ENCODE results near the gene RAD18. TPM values are rescaled to one million over a fixed set of nuclear protein-coding genes. Genes with fewer than 3 reads are reported as not detected.

Gene RAD18
- total RNA-seq, 4 donors from 2014 or later, result 4.7 to 15.6 (median 8.5) TPM

GRCh38 chr3:8983026-8983425 lies 19.8 kb upstream of the RAD18 start:
- DNase-seq (ENCODE audit: low spot score in 2 of 2), result no peak
- H3K36me3 ChIP-seq, result peaks cover 2% of the 10 kb centered on the region
- peaks cover 7% of the 10 kb centered on the region for H3K9me3 ChIP-seq
- 100% methylated on average over 1 of the region's 1 CpG for WGBS
- no peaks in the 10 kb centered on the region for H3K27me3 ChIP-seq
- TF ChIP-seq POLR2AphosphoS5 (IDR thresholded peaks at IDR 0.05) (no peak), POLR2A (IDR thresholded peaks at IDR 0.05) (no peak), CTCF (IDR thresholded peaks at IDR 0.05) (no peak), EP300 (IDR thresholded peaks at IDR 0.05) (no peak)
- peaks cover 3% of the 10 kb centered on the region for H3K4me1 ChIP-seq
- H3K4me3 ChIP-seq, result no peak overlapping the region
- H3K27ac ChIP-seq, result no peak overlapping the region

- peaks cover 7% of the 10 kb centered on the region for H3K9me3 ChIP-seq
These were observed 19.2 kb upstream of the RAD18 start for GRCh38 chr3:8982509-8982908.

GRCh38 chr3:8981700-8982099 lies 18.4 kb upstream of the RAD18 start:
- WGBS, result 91% methylated on average over 9 of the region's 9 CpGs

More at GRCh38 chr3:8982509-8982908, 19.2 kb upstream of the RAD18 start:
- DNase-seq (ENCODE audit: low spot score in 2 of 2), result no peak
- H3K4me1 ChIP-seq, result no peaks in the 10 kb centered on the region
- H3K4me3 ChIP-seq, result no peak overlapping the region
- TF ChIP-seq EP300 (IDR thresholded peaks at IDR 0.05), result no peak
- TF ChIP-seq POLR2AphosphoS5 (IDR thresholded peaks at IDR 0.05), result no peak
- no peak for TF ChIP-seq CTCF (IDR thresholded peaks at IDR 0.05)
- TF ChIP-seq POLR2A (IDR thresholded peaks at IDR 0.05), result no peak
- H3K27me3 ChIP-seq, result no peaks in the 10 kb centered on the region
- H3K27ac ChIP-seq, result no peak overlapping the region
- WGBS, result 51% methylated on average over 5 of the region's 5 CpGs
- H3K36me3 ChIP-seq, result peaks cover 2% of the 10 kb centered on the region

GRCh38 chr3:8981296-8981695 lies 18.0 kb upstream of the RAD18 start:
- WGBS, result 92% methylated on average over 9 of the region's 9 CpGs
- Histone ChIP-seq H3K36me3 (peaks cover 2% of the 10 kb centered on the region), H3K4me3 (no peak overlapping the region), H3K9me3 (peaks cover 7% of the 10 kb centered on the region), H3K4me1 (no peaks in the 10 kb centered on the region), H3K27ac (no peak overlapping the region), H3K27me3 (peaks cover 8% of the 10 kb centered on the region)
- DNase-seq (ENCODE audit: low spot score in 2 of 2), result no peak
- TF ChIP-seq POLR2AphosphoS5 (IDR thresholded peaks at IDR 0.05), result no peak
- TF ChIP-seq CTCF (IDR thresholded peaks at IDR 0.05), result no peak
- no peak for TF ChIP-seq EP300 (IDR thresholded peaks at IDR 0.05)
- no peak for TF ChIP-seq POLR2A (IDR thresholded peaks at IDR 0.05)

More at GRCh38 chr3:8981700-8982099, 18.4 kb upstream of the RAD18 start:
- H3K4me3 ChIP-seq, result no peak overlapping the region
- TF ChIP-seq POLR2AphosphoS5 (IDR thresholded peaks at IDR 0.05) (no peak), CTCF (IDR thresholded peaks at IDR 0.05) (no peak), POLR2A (IDR thresholded peaks at IDR 0.05) (no peak), EP300 (IDR thresholded peaks at IDR 0.05) (no peak)
- no peak overlapping the region for H3K27ac ChIP-seq
- no peak for DNase-seq (ENCODE audit: low spot score in 2 of 2)
- peaks cover 2% of the 10 kb centered on the region for H3K36me3 ChIP-seq
- peaks cover 4% of the 10 kb centered on the region for H3K27me3 ChIP-seq
- no peaks in the 10 kb centered on the region for H3K4me1 ChIP-seq
- peaks cover 7% of the 10 kb centered on the region for H3K9me3 ChIP-seq

- Histone ChIP-seq H3K9me3 (peaks cover 7% of the 10 kb centered on the region), H3K27ac (no peak overlapping the region), H3K4me3 (no peak overlapping the region), H3K27me3 (peaks cover 13% of the 10 kb centered on the region), H3K36me3 (peaks cover 2% of the 10 kb centered on the region), H3K4me1 (no peaks in the 10 kb centered on the region)
- WGBS, result 68% methylated on average over 6 of the region's 6 CpGs
- TF ChIP-seq CTCF (IDR thresholded peaks at IDR 0.05), result no peak
- no peak for TF ChIP-seq POLR2A (IDR thresholded peaks at IDR 0.05)
- no peak for TF ChIP-seq POLR2AphosphoS5 (IDR thresholded peaks at IDR 0.05)
- TF ChIP-seq EP300 (IDR thresholded peaks at IDR 0.05), result no peak
- DNase-seq (ENCODE audit: low spot score in 2 of 2), result no peak
These were observed 17.5 kb upstream of the RAD18 start for GRCh38 chr3:8980756-8981257.
